GM12865 (cell line): ENCODE data around the gene BORCS8.

Experiments used
- DNase-seq: peaks from one replicate; pipeline ENCODE4 v3.0.0; 2010; ENCODE audit warnings: low read depth
- H3K4me3 ChIP-seq: 2 replicates; pipeline ENCODE4 v1.5.1; 2011; ENCODE audit warnings: mild to moderate bottlenecking, low read depth, low read length, control low read depth
- CTCF ChIP-seq: IDR thresholded peaks from 2 replicates; pipeline ENCODE4 v1.5.1; 2011; ENCODE audit warnings: low read length, control low read depth, low read depth, inconsistent platforms; ENCODE audit not compliant: insufficient read depth; ENCODE audit errors: missing control alignments

The BORCS8 gene

DNA sequence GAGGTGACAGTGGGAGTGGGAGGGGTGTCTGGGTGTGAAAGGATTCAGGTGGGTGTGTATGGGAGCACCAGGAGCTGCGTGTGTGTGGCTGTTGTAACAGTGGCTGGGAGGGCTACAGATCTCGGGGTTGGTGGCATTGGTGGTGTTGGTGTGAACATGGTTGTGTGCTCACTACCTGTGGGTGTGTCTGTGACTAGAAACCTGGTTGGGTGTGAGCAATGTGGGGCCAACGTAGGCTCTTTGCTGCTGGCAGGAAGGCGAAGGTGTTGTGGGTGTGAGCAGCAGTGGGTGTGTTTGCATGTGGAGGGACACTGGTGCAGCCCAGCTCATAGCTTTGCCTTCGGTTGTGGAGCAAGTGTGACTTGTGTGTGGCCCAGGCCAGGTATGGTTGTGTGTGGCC, 15.0 kb upstream of the BORCS8 start:
- no peak for DNase-seq
- H3K4me3 ChIP-seq: no peak overlapping the region
- TF ChIP-seq CTCF: no peak

- no peak for DNase-seq
- TF ChIP-seq CTCF: no peak
- H3K4me3 ChIP-seq: no peak overlapping the region
Measured at GRCh38 chr19:19205416-19206410, 13.8 kb upstream of the BORCS8 start.

DNA sequence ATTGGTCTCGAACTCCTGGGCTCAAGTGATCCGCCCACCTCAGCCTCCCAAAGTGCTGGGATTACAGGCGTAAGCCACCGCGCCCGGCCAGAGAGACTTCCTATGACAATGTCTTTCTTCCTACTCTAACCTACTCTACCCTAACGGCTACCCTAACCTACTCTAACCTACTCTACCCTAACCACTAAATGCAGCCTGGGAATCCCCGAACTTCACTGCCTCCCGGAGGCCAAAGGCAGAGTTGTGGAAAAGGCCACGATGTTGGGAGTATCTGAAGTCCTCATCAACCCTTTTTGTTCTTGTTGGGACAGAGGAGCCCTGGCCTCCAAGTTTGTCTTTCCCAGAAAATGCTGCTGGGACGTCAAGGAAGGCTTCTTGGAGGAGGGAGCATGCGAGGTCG, 12.2 kb upstream of the BORCS8 start:
- DNase-seq: no peak
- no peak for TF ChIP-seq CTCF
- H3K4me3 ChIP-seq: no peak overlapping the region

- TF ChIP-seq CTCF: no peak
- peak within 1 kb of the TSS; percentile 86 for H3K4me3 ChIP-seq
- peak; percentile 96 for DNase-seq
Measured at GRCh38 chr19:19203012-19203856, 11.3 kb upstream of the BORCS8 start, which contains the start of gene NR2C2AP. TSS of gene NR2C2AP (minus strand) at chr19:19203414. CDS start at chr19:19203060, 354 bp downstream.

GRCh38 chr19:19202707-19203011, 10.7 kb upstream of the BORCS8 start:
- DNase-seq: no peak
- peak overlapping the region; percentile 86 for H3K4me3 ChIP-seq
- no peak for TF ChIP-seq CTCF

DNA sequence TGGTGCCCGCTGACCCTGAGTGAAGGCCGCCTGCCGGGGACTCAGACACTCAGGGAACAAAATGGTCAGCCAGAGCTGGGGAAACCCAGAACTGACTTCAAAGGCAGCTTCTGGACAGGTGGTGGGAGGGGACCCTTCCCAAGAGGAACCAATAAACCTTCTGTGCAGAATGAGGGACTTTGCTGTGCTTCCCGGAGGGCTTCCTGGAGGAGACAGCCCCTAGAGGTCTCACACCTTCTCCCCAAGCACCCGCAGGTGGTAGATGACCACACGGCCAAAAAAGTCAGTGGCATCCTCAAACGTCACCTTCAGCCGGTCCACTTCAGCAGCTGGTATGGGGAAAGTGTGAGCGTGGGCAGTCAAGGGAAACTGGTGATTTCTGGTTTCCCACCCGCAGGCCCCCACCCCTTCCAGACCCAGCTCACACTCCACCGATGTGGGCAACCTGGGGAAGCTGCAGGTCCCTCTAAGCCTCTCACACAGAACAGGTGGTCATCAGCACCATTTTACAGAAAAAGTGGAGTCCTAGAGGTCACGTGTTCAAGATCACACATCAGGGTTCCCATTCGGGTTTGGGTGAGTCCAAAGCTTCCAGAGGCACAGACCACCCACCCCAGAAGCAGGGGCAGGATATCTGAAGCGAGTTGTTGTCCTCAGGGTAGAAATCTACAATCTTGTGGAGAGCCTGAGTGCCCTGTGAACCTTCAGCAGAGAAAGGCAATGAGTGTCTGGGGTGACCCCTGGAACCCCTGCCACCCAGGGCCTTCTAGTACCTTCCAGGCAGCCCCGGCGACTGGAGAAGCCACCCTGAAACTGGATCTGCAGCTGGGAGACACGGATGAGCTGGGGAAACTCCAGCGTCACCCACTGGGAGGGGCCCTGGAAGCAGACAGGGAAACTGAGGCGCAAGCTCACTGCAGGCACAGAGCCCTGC, 10.0 kb upstream of the BORCS8 start:
- H3K4me3 ChIP-seq: peak overlapping the region; percentile 86
- no peak for DNase-seq
- TF ChIP-seq CTCF: no peak
